Stimulated activated naive B cell treated with anti-CD40 and anti-IgM and Interleukin-4, amounts not matched to agents 10 μg/mL and 1 μg/mL and 100 μg/mL, for 72 hours (primary cell): ENCODE measurements around the gene PCGF1.
A peak's percentile ranks its signal among the peaks of the same experiment; 100 is the strongest.

ENCODE experiments used
- ATAC-seq, 2 donors: fragments of 150-1000 bp; cut with Tn5 transposase; replicated peaks; 2 replicates each; pipeline ENCODE4 v1.10.0; 2021; ENCODE audit warnings: moderate library complexity in 1 of 2
- DNase-seq: peaks from one replicate; pipeline ENCODE4 v3.0.0; 2021
- H3K27ac Mint-ChIP-seq: one replicate; pipeline ENCODE4 v1.8.0; 2022; ENCODE audit warnings: mild to moderate bottlenecking, mixed read lengths
- H3K27me3 Mint-ChIP-seq, 2 donors: one replicate each; pipeline ENCODE4 v1.8.0; 2022; ENCODE audit warnings: mixed read lengths in 2 of 2
- H3K36me3 Mint-ChIP-seq, 2 donors: one replicate each; pipeline ENCODE4 v1.8.0; 2022; ENCODE audit warnings: mixed read lengths in 2 of 2, mild to moderate bottlenecking in 1 of 2
- H3K4me1 Mint-ChIP-seq, 2 donors: one replicate each; pipeline ENCODE4 v1.8.0; 2022; ENCODE audit warnings: mixed read lengths in 2 of 2, mild to moderate bottlenecking in 1 of 2
- H3K4me3 Mint-ChIP-seq, 2 donors: one replicate each; pipeline ENCODE4 v1.8.0; 2022; ENCODE audit warnings: mild to moderate bottlenecking in 2 of 2, mixed read lengths in 2 of 2, moderate library complexity in 1 of 2
- H3K9me3 Mint-ChIP-seq, 2 donors: one replicate each; pipeline ENCODE4 v1.8.0; 2022; ENCODE audit warnings: mixed read lengths in 2 of 2, mild to moderate bottlenecking in 1 of 2

Gene PCGF1

DNA sequence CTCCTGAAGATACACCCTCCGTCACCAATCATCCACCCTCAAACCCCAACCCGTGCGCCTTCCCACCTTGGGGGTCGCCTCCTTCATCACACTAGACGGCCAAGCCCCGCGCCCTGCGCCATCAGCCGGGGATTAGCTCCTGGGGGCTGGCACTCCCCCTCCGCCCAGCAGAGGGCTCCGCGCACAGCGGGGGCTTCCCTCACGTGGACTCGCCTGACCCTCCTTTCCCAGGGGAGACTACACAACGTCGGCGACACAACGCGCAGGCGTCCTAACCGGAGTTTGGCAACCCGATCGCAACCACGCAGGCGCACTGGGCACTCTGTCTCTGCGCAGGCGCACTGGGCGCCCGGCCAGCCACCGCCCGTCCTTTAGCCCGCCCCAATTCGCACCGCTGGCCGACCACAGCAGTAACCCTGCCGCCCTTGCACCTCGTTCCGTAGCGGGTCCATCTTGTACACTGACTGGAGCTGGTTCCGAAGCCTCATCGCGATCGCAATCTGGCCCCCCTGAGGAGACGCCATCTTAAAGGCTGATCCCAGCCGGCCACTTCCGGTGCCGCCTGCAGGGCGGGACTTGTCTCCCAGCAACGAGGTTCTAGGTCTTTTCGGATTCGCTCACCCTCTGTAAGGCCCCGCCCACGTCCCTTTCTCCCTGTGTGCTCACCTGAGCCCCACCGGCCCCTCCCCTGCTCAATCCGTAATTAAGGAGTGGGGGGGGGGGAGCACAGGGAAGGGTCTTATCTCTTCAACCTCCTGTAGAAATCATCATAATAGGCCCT lies at the start of gene PCGF1:
Gene PCGF1, minus strand, starts transcription at position 551 of the 781 bp plus-strand sequence. Its CDS starts 27 bp downstream, at position 524.
- H3K27me3 Mint-ChIP-seq: peaks cover 38 to 49% of the 10 kb centered on the region in 2 donors
- peaks cover 43 to 65% of the 10 kb centered on the region in 2 donors for H3K4me1 Mint-ChIP-seq
- no peaks in the 10 kb centered on the region for H3K9me3 Mint-ChIP-seq

DNA sequence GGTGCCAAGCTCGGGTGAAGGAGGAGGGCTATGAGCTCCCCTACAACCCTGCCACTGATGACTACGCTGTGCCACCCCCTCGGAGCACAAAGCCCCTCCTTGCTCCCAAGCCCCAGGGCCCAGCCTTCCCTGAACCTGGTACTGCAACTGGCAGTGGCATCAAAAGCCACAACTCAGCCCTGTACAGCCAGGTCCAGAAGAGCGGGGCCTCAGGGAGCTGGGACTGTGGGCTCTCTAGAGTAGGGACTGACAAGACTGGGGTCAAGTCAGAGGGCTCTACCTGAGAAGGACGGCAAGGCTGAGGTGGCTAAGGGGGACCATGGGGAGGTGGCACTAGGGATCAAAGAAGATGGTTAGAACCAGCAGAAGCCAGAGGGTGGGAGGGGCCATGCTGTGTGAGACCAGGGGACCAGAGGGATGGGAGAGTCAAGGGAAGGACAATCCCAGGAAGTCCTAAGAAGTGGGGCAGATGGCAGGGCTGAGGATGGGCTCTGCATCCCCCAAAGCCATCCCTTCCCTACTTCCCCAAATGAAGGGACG lies 49.4 kb upstream of the PCGF1 start:
- Mint-ChIP-seq H3K4me3 (no peak overlapping the region), H3K36me3 (peaks cover 23 to 32% of the 10 kb centered on the region in 2 donors), H3K27ac (no peak overlapping the region), H3K9me3 (no peaks in the 10 kb centered on the region), H3K27me3 (peaks cover 9 to 14% of the 10 kb centered on the region in 2 donors), H3K4me1 (peaks cover 18 to 49% of the 10 kb centered on the region in 2 donors)
- no peak for ATAC-seq
- no peak for DNase-seq

More for the DNA sequence above, at the start of gene PCGF1:
- Mint-ChIP-seq H3K36me3 (peaks cover 35 to 38% of the 10 kb centered on the region in 2 donors), H3K27ac (peak within 1 kb of the TSS; percentile 100), H3K4me3 (peak within 1 kb of the TSS; percentile 98 to 99)
- ATAC-seq (peak; percentile 92), DNase-seq (peak; percentile 97)

DNA sequence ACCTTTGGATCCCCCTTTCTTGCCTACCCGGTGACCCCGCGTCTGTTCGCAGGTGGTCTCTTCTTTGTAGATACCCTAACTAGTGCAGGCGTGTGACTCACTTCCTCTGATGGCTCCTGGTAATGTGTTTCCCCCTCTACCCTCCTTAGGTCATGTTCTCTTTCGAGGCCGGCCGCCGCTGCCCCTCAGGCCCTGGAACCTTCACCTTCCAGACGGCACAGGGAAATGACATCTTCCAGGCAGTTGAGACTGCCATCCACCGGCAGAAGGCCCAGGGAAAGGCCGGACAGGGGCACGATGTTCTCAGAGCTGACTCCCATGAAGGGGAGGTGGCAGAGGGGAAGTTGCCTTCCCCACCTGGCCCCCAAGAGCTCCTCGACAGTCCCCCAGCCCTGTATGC lies 48.7 kb upstream of the PCGF1 start:
- peaks cover 23 to 37% of the 10 kb centered on the region in 2 donors for H3K36me3 Mint-ChIP-seq
- H3K4me1 Mint-ChIP-seq: peaks cover 17 to 50% of the 10 kb centered on the region in 2 donors
- H3K4me3 Mint-ChIP-seq: peak overlapping the region; percentile 94
- peaks cover 6 to 13% of the 10 kb centered on the region in 2 donors for H3K27me3 Mint-ChIP-seq
- H3K9me3 Mint-ChIP-seq: no peaks in the 10 kb centered on the region
- DNase-seq (no peak), ATAC-seq (no peak)
- peak overlapping the region; percentile 79 for H3K27ac Mint-ChIP-seq

DNA sequence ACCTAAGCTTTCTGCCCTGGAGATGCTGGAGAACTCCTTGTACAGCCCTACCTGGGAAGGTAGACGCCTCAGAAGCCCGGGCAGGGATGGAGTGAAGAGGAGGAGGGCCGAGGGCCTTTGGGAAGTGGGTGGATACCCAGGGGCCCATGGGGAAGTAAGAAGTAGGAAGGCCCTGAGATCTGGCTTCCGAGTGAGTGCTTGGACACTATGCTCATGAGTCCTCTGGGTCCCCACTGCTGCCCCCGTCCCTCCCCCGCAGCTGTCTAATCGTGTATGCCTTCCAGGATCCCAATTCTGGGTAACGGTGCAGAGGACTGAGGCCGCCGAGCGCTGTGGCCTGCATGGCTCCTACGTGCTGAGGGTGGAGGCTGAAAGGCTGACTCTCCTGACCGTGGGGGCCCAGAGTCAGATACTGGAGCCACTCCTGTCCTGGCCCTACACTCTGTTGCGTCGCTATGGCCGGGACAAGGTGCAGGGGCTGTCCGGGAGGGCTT lies 48.2 kb upstream of the PCGF1 start:
- H3K27ac Mint-ChIP-seq: peak overlapping the region; percentile 92
- no peaks in the 10 kb centered on the region for H3K9me3 Mint-ChIP-seq
- ATAC-seq (no peak), DNase-seq (no peak)
- H3K4me1 Mint-ChIP-seq: peaks cover 15 to 48% of the 10 kb centered on the region in 2 donors
- peak overlapping the region; percentile 94 for H3K4me3 Mint-ChIP-seq
- H3K27me3 Mint-ChIP-seq: peaks cover 6 to 16% of the 10 kb centered on the region in 2 donors
- peaks cover 23 to 37% of the 10 kb centered on the region in 2 donors for H3K36me3 Mint-ChIP-seq

DNA sequence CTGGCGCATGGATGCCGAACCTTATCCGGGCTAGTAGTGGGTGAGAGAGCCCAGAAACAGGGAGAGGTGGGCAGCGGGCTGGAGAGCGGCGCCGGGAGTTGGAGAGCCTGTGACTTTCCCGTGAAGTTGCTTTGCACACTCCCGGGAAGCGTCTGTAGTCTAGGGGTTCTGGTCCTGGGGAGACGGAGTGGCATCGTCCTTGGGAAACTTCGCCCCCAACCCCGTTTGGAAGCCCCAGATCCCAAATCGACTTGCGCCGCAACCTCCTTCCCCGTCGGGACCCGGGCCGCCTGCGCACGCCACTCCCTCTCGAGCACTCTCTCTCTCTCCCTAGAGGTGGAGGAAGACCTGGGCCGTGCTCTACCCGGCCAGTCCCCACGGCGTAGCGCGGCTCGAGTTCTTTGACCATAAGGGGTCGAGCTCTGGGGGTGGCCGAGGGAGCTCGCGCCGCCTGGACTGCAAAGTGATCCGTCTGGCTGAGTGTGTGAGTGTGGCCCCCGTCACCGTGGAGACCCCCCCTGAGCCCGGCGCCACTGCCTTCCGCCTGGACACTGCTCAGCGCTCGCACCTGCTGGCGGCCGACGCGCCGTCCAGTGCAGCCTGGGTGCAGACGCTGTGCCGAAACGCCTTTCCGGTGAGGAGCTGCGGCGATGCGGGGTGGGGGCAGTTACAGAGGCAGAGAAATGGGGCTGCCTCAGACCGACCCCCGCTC lies 47.5 kb upstream of the PCGF1 start:
- H3K27ac Mint-ChIP-seq: peak overlapping the region; percentile 92
- peaks cover 18 to 45% of the 10 kb centered on the region in 2 donors for H3K4me1 Mint-ChIP-seq
- H3K9me3 Mint-ChIP-seq: no peaks in the 10 kb centered on the region
- H3K27me3 Mint-ChIP-seq: peaks cover 4 to 17% of the 10 kb centered on the region in 2 donors
- peaks cover 20 to 40% of the 10 kb centered on the region in 2 donors for H3K36me3 Mint-ChIP-seq
- DNase-seq: peak; percentile 34
- H3K4me3 Mint-ChIP-seq: peak overlapping the region; percentile 94
- ATAC-seq: peak; percentile 75

DNA sequence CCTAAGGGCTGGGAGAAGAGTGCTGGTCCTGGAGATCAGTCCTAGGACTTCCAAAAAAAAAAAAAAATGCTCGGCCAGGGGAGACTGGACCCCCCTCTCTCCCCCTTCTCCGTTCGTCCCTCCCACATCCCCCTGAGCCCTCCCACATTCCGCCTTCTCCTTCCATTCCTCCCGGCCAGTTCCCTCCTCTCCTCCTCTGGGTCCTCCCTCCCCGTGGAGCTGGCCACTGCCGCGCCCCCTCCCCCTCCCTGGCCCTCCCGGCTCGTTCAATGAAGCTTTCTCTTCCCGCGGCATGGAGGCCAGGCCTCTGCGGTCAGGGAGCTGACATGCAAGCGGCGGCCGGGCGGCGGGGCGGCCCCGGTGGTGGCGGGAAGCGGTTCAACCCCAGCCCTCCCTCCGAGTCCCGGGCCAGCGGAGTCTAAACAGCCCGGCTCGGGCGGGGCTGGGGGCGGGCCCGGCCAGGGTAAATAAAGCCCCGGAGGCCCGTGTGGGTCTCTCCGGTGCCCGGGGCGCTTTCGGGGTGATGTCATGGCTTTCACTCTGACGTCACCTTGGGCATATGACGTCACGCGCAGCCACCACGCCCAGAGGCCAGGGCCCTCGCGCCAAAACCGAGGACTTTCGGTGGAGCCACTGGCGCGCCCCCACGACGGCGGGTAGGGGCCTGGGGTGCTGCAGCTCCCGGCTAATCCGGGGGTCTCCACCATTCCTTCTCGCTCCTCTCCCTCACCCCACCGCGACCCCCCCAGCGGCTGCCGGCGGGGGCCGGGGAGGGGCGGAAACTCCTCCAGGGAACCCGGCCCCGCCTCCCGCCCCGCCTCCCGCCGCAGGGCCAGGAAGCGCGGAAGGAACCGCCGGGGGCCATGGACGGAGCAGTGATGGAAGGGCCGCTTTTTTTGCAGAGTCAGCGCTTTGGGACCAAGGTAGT lies 46.7 kb upstream of the PCGF1 start, which contains the start of the genes DOK1 and LOXL3:
Gene DOK1, plus strand, starts transcription at position 829 of the 928 bp plus-strand sequence. Its CDS starts 35 bp downstream, at position 864.
Gene LOXL3, minus strand, starts transcription at position 51 of the 928 bp plus-strand sequence. CDS start 1,308 bp downstream, outside the sequence.
- Mint-ChIP-seq H3K9me3 (no peaks in the 10 kb centered on the region), H3K4me1 (peaks cover 22 to 51% of the 10 kb centered on the region in 2 donors), H3K27me3 (peaks cover 9 to 24% of the 10 kb centered on the region in 2 donors), H3K27ac (peak within 1 kb of the TSS; percentile 92), H3K36me3 (peaks cover 22 to 44% of the 10 kb centered on the region in 2 donors), H3K4me3 (peak within 1 kb of the TSS; percentile 94)
- DNase-seq (peak; percentile 77), ATAC-seq (peak; percentile 76 to 84)

DNA sequence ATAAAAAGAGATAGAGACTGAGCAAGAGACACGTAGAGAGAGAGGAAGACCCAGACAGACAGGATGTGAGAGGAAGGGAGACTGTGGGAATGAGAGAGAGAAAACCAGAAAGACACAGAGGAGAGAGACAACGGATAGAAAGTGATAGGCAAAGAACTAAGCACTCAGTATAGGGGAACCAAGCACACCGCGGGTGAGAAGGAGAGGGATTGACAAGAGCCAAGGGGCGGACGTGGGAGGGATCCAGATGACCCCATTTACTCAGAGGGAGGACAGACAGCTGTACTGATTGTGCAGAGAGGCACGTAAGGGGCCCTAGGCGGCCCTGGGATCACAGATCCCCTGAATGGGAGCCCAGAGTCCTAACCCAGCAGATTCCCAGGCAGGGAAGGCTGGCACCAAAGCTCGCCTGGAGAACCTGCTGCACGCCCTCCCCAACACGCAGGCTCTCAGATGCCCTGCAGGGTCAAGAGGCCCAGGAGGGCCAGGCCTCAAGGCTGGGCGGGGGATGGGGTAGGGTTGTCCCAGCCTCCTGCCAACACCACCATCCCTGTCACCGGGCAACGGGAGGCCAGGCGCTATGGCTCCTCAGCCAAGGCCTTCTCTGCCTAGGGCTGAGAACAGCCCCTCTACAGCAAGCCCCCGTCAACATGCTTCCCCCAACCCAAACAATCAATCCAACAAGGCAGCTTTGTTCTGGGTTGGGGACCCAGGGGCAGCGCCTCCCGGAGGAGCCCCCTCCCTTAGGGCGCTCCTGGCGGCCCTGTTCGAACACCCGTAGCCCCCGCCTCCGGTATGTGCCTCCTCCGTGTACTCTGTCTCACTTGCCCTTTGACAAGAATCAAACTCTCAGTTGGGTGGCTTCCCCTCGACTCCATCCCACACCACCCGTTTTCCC lies 45.7 kb upstream of the PCGF1 start:
- H3K27ac Mint-ChIP-seq: peak overlapping the region; percentile 89
- H3K9me3 Mint-ChIP-seq: no peaks in the 10 kb centered on the region
- peaks cover 19 to 42% of the 10 kb centered on the region in 2 donors for H3K36me3 Mint-ChIP-seq
- H3K27me3 Mint-ChIP-seq: peaks cover 12 to 28% of the 10 kb centered on the region in 2 donors
- no peak for DNase-seq
- peak overlapping the region; percentile 94 for H3K4me3 Mint-ChIP-seq
- peaks cover 22 to 55% of the 10 kb centered on the region in 2 donors for H3K4me1 Mint-ChIP-seq
- no peak for ATAC-seq

DNA sequence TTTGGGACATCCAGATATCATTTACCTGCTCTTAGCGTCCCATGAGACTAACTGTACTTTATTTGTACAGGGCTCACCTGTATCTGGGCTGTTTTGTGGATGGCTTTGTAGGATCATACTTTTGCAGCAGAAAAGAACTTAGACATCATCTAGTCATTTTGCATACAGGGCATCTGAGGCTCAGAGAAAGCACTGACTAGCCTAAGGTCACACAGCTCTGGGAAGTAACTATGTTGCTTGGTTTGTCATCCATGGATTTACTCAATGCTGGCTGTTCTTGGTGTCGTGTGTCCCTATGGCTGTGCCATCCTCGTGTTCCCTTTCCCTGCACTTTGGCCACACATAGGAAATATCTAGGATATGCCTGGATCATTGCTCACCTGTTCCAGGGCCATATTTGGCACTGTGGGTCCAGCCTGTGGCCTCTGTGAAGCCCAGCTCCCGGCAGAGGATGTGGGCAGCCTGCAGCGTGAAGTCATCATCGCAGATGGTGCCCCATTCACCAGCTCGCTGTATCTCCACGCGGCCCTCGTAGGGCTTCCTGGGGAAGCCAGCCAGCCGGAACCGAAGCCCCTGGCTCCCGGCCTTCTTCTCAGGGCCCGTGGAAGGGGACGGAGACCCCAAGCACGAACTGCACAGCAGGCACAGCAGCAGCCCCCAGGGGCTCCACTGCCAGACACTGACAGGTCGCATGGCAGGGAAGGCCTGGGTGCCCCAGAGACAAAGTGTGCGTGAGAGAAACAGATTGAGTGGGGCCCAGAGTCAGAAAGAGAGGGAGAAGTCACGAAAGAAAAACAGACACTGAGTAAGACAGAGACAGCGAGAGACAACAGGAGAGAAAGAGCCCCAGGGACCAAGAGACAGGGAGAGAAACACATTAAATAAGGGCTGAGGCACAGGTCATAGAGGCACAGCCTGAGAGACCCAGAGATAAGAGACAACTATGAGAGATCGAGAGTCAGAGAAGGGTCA lies 44.7 kb upstream of the PCGF1 start:
- Mint-ChIP-seq H3K27me3 (peaks cover 16 to 33% of the 10 kb centered on the region in 2 donors), H3K4me3 (peak overlapping the region; percentile 51 to 64), H3K4me1 (peaks cover 22 to 56% of the 10 kb centered on the region in 2 donors), H3K27ac (peak overlapping the region; percentile 38), H3K36me3 (peaks cover 17 to 39% of the 10 kb centered on the region in 2 donors), H3K9me3 (no peaks in the 10 kb centered on the region)
- DNase-seq (no peak), ATAC-seq (peak in 1 of 2 donors; percentile 6)

DNA sequence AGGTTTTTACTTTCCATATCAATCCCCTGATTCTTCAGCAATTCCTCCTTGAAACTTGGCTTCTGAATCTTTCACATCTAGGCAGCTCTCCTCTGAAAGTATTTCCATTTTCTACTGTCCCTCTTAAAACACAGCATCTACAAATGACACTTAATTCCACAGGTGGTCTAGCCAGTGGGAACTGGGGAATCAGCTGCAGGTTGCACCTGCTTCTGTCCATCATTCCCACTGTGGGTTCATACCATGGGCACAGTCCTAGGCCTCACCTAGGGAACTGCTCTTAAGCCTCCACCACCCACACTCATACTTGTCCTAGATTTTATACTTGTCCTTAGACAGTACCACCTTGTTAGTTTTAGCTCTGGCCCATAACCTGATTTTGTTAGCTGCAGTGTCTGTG lies 44.0 kb upstream of the PCGF1 start:
- no peak for DNase-seq
- ATAC-seq: no peak
- Mint-ChIP-seq H3K4me1 (peaks cover 22 to 50% of the 10 kb centered on the region in 2 donors), H3K27me3 (peaks cover 19 to 37% of the 10 kb centered on the region in 2 donors), H3K9me3 (no peaks in the 10 kb centered on the region), H3K27ac (no peak overlapping the region), H3K4me3 (peak overlapping the region; percentile 9 to 10), H3K36me3 (peaks cover 10 to 34% of the 10 kb centered on the region in 2 donors)

DNA sequence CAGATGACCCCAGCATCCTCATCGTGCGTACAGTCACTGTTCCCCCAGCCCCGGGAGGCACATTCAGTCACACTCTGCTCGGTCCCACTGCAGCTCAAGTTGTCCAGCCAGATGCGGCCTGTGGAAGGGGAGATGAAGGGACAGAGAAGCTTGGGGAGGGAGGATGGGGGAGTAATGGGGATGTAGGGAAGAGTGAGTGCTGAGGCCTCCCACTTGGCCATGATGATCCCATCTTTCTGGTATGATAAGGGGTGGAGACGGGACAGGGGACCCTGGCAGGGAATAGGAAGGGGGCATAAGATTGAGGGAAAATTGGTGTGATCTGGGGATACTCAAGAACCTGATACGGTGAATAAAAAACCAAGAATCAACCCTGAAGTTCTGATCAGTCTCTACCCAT lies 42.7 kb upstream of the PCGF1 start:
- Mint-ChIP-seq H3K9me3 (no peaks in the 10 kb centered on the region), H3K4me3 (peak overlapping the region; percentile 81 to 86), H3K27me3 (peaks cover 24 to 48% of the 10 kb centered on the region in 2 donors), H3K27ac (no peak overlapping the region), H3K4me1 (peaks cover 23 to 44% of the 10 kb centered on the region in 2 donors), H3K36me3 (peaks cover 6 to 24% of the 10 kb centered on the region in 2 donors)
- no peak for ATAC-seq
- DNase-seq: no peak
